HG02610 (cell line): ENCODE measurements around the gene SARS1.
"Not testable (repeated sequence)": the region's sequence is repeated elsewhere in the genome, so short reads cannot be mapped to it uniquely, and the experiment has no call there.

Experiments used
- ATAC-seq: cut with Tn5 transposase; IDR thresholded peaks from one replicate; pipeline ENCODE4 v1.9.1; 2021; ENCODE audit warnings: mild to moderate bottlenecking, moderate library complexity; ENCODE audit not compliant: unreplicated experiment

The SARS1 gene

DNA sequence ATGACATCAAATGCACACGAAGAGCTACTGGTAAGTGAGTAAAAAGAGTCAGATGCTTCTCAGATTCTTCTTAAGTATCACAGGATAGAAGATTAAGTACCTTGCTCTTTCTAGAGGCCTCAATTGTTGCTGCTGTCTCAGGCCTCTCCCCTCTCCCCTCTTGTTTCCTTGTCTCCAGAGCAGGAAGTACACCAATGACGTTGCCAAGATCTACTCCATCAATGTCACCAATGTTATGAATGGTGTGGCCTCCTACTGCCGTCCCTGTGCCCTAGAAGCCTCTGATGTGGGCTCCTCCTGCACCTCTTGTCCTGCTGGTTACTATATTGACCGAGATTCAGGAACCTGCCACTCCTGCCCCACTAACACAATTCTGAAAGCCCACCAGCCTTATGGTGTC is 21.3 kb upstream of the SARS1 start:
- no peak for ATAC-seq

DNA sequence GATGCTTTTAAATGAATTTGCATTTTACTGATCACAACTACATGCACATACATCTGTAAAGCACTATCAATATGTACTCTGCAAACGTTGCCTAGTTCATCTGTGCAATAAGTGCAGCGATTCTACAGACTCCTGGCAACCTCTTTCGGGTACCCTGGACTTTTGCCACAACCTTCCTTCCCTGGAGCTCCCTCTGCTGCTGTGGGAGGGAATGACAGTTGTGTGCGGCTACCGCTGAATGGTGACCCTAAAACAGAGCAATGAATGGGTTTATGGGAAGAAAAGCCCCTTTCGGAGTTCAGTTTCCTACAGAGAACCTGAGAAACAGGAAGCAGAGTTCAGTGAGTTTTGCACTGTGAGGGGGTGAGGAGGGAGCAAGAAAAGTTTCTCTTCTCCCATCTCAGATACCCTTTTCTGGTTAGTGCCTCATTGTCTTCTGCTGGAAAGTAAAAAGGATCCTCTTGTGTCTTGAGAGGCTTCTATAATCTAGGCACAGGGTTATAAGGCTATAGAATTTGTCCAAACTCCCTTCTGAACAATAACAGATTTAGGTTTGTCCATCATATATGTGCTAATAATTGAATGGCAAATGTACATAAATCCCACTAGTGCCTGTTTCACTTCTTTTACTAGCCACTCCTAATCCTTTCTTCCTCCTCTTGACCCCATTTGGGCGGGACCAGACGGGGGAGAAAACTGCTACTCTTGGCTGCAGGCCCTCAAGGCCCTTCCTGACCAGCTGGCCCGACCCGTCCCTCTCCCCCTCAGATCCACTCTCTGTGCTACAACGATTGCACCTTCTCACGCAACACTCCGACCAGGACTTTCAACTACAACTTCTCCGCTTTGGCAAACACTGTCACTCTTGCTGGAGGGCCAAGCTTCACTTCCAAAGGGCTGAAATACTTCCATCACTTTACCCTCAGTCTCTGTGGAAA is 19.8 kb upstream of the SARS1 start:
- peak; percentile 48 for ATAC-seq

DNA sequence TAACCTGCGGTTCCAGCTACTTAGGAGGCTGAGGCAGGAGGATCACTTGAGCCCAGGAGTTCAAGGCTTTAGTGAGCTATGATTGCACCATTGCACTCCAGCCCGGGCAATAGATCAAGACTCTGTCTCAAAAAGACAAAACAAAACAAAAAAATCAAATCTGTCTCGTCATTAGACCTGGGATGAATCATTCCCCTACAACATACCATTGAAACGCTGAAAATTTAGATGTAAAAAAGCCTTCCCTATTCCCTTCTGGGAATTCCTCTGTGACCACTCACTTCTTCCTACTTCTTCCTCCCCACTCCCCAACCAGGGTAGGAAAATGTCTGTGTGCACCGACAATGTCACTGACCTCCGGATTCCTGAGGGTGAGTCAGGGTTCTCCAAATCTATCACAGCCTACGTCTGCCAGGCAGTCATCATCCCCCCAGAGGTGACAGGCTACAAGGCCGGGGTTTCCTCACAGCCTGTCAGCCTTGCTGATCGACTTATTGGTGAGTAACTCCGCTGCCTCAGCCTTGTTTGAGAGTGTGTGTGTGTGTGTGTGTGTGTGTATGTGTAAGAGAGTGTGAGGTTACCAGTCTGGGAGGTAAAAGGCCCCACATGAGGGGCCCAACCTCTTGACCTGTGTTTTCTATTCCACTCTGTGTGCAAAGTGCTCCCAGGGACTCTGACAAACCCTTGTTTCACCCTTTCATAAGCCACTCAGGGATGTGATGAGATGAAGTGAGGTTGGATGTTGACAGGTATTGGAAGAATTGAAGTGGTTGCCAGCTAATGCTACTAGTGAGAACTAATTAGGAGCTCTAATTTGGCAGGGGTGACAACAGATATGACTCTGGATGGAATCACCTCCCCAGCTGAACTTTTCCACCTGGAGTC is 16.3 kb upstream of the SARS1 start:
- ATAC-seq: no peak

DNA sequence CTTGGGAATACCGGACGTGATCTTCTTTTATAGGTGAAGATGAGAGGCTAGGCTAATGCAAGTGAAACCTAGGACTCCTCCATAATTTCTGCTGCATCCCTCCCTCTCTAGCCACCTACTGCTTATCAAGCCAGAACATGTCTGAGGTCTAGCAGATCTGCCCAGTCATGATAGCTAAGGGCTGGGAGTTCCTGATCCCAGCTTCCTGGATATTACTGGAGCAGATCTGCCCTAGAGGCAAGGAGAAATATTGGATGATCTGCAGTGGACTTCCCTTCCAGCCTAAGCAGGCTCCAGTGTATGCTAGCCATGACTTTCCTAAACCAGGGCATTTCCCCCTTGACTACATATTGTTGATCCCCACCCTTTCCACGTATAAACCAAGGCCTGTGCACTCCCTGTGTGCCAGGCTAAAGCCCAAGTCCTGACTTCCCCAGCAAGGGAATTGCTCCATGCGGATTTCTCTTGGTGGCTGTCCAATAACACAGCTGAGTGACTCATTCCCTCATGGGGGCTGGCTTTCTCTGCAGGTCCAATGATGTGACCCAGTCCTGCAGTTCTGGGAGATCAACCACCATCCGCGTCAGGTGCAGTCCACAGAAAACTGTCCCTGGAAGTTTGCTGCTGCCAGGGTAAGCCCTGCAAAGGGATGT is 15.5 kb upstream of the SARS1 start:
- ATAC-seq: no peak

GRCh38 chr1:109198745-109199144 is 15.0 kb upstream of the SARS1 start:
- ATAC-seq: no peak

- no peak for ATAC-seq
These were observed 14.0 kb upstream of the SARS1 start for GRCh38 chr1:109199710-109200109.

GRCh38 chr1:109201123-109201703 is 12.5 kb upstream of the SARS1 start:
- no peak for ATAC-seq

- ATAC-seq: no peak
These were observed 9.2 kb upstream of the SARS1 start for GRCh38 chr1:109204484-109204883.

DNA sequence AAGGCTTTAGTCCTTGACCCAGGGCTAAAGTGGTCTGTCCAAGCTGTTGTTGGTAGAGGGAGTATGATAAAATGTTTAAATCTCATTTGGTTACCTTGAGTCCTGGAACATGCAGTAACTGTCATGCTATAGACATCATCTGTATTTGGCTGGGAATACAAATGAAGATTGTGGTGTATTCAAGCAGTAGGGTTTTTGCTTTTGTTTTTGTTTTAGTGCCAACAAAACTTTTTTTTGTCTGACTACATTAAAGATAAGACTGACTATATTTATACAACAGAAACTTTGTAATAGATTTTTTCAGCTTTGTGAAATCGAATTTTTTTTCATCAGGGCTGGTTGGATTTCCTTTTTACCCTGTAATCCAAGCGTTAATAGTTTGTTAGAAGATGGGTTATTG is 7.4 kb upstream of the SARS1 start:
- ATAC-seq: no peak

DNA sequence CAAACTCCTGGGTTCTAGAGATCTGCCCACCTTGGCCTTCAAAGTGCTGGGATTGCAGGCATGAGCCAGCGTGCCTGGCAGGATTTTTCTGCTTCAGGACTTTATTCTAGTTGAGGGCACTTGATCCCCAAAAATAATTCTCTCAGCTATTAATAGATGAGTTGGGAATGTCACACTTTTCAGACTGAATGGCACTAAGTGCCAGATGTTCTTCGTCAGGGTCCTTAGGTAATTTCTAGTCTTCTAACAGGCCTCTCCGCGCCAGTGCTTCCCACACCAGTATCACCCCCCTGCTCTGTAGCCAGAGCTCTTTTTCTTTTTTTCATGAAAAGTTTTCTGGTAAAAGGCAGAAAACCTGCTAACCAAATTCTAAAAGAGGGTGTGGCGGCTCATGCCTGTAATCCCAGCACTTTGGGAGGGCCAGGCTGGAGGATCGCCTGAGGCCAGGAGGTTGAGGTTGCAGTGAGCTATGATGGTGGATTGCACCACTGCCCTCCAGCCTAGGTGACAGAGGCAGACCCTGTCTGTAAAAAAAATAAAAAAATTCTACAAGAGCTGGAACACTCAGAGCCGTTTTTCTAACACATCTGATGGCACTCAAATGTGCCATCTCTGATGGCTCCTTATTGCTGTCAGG is 6.1 kb upstream of the SARS1 start:
- ATAC-seq: no peak

- no peak for ATAC-seq
These were observed 5.3 kb upstream of the SARS1 start for GRCh38 chr1:109208394-109208793.

DNA sequence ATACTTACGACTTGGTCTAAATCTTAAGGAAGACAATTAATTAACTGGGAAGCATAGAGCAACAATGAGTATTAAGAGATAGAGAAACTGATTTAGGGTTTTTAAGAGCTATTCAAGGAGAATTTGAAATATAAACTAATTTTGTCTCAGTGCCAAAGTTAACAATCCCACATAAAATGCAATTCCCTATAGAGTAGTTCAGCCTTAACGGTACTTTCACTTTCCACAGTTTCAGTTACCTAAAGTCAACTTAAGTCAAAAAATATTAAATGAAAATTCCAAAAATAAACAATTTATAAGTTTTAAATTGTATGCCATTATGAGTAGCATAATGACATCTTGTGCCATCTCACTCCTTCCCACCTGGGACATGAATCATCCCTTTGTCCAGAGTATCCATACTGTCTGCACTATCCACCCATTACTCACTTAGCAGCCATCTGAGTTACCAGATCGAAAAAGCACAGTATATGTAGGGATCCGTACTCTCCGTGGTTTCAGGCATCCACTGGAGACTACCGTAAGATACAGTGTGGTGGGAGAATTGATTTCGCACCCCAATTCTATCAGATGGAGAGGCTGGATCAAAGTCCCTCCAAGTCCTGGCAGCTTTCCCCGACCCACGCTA is 4.8 kb upstream of the SARS1 start:
- no peak for ATAC-seq

- no peak for ATAC-seq
These were observed 3.7 kb upstream of the SARS1 start for GRCh38 chr1:109210058-109210457.

DNA sequence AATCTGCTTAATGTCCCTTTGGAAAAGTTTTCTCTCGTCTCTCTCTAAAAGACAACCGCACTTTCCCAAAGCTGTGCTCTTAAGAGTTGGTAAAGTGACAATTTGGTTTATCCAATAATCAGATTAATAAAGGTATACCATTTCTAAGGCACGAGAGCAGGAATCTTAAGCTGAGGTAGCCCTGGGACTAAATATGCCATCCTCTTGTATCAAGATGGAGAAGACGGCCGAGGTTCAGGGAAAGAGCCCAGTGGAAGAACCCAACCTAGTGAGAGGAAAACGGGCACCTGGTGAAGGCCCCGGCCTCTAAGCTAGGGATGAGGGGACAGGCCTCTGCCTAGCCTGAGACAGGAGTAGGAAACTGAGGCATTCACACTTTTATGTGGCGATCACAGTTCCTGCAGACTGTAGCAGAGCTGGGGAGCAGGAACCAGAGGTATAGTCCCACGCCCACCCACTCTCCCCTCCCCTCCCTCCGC is 334 bp upstream of the SARS1 start:
- no peak for ATAC-seq

DNA sequence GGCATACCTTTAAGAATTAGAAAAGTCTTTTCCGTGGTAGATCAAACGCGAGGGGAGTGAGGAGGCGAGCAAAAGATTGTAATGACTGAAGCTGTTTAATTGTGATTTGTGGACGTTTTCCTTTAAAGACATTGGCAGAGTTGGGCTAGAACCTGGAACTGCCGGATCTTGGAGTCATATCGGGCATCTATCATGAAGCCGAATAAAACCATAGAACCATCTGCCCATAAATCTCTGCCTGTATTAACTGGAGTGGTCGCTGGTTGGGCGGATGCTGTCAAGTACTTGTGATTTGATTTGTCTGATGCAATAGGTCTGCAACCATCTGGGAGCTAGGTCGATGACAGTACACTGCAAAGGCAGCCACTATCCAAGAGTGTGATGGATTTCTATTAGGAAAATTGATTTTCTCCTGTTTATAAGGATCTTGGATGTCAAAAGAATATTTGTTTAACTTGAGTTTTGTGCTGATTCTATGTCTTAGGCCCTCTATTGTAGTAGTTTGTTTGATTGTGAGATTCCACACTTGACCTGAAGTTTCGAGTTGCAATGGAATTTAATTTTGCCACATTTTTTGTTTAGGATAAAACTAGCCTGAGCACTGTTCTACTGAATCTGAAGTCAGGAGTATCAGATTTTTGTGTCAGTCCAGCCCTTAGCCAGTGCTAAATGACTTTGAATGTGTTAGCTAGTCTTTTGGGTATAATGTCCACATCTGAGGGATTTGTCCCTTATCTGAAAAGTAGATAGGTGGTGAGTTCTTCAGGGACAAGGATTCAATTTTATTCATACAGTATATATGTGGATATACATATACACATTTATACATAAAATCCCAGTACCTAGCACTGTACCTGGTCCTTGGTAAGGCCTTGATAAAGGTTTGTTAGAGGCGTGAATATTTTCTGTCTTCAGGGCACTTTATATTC is 1.2 kb downstream of the SARS1 start:
- ATAC-seq: no peak

DNA sequence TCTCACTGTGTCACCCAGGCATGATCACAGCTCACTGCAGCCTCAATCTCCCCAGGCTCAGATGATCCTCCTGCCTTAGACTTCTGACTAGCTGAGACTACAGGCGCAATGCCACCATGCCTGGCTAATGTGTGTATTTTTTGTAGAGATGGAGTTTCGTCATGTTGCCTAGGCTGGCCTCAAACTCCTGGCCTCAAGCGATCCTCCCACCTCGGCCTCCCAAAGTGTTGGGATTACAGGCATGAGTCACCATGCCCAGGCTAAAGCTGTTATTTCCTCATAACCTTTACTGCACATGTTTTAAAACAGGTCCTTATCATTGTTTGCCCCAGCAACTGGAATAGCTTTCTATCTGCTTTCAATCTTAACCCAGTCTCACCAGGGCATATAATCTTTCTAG is 2.9 kb downstream of the SARS1 start:
- ATAC-seq: no peak

GRCh38 chr1:109218516-109218915 is 4.8 kb downstream of the SARS1 start:
- no peak for ATAC-seq

GRCh38 chr1:109221201-109221600 is 7.5 kb downstream of the SARS1 start:
- not testable (repeated sequence) for ATAC-seq

- ATAC-seq: no peak
These were observed 11.6 kb downstream of the SARS1 start for GRCh38 chr1:109225308-109225707.
